DND-41 (cell line): ENCODE measurements around the gene WDR70.

ENCODE experiments used
- ATAC-seq: fragments of 200-7000 bp; cut with Tn5 transposase; 3 replicates; pipeline ENCODE4 v1.9.1; 2021; ENCODE audit warnings: low read depth; ENCODE audit not compliant: insufficient read depth
- DNase-seq: peaks from one replicate; pipeline ENCODE4 v3.0.0-alpha.2; 2020
- H2AFZ ChIP-seq: 2 replicates; pipeline ENCODE4 v1.6.0; 2012; ENCODE audit warnings: low read depth, low read length
- H3K27ac ChIP-seq: 2 replicates; pipeline ENCODE4 v1.5.1; 2012; ENCODE audit warnings: low read length, inconsistent platforms
- H3K27me3 ChIP-seq: fragments of 200-600 bp; sonication (generic); 2 replicates; pipeline ENCODE4 v1.6.0; 2012; ENCODE audit warnings: low read length, mild to moderate bottlenecking, inconsistent platforms; ENCODE audit not compliant: insufficient read depth, poor library complexity
- H3K36me3 ChIP-seq: 2 replicates; pipeline ENCODE4 v1.5.1; 2012; ENCODE audit warnings: low read length, inconsistent platforms; ENCODE audit not compliant: insufficient read depth
- H3K4me1 ChIP-seq: 2 replicates; pipeline ENCODE4 v1.5.1; 2012; ENCODE audit warnings: mild to moderate bottlenecking, low read length; ENCODE audit not compliant: insufficient read depth
- H3K4me2 ChIP-seq: 2 replicates; pipeline ENCODE4 v1.6.0; 2012; ENCODE audit warnings: mild to moderate bottlenecking, moderate library complexity, low read length, inconsistent platforms; ENCODE audit not compliant: insufficient read depth
- H3K4me3 ChIP-seq, 2 experiments: fragments of 200-600 bp in 1 of 2; shearing (Covaris generic) in 1 of 2; 2 replicates each; pipeline ENCODE4 v1.5.1; 2012 to 2016; ENCODE audit warnings: inconsistent platforms in 2 of 2, low read length in 2 of 2, mild to moderate bottlenecking in 2 of 2, low read depth in 1 of 2, moderate library complexity in 1 of 2
- H3K79me2 ChIP-seq: 2 replicates; pipeline ENCODE4 v1.6.0; 2012; ENCODE audit warnings: low read length, inconsistent platforms; ENCODE audit not compliant: insufficient read depth
- H3K9ac ChIP-seq: 2 replicates; pipeline ENCODE4 v1.6.0; 2012; ENCODE audit warnings: low read depth, mild to moderate bottlenecking, inconsistent platforms, low read length, moderate library complexity
- H3K9me3 ChIP-seq: 2 replicates; pipeline ENCODE4 v1.5.1; 2012; ENCODE audit warnings: low read length, moderate library complexity, mild to moderate bottlenecking, inconsistent platforms; ENCODE audit not compliant: insufficient read depth, severe bottlenecking
- H4K20me1 ChIP-seq: 2 replicates; pipeline ENCODE4 v1.6.0; 2012; ENCODE audit warnings: low read length; ENCODE audit not compliant: insufficient read depth
- EZH2 ChIP-seq: IDR thresholded peaks from 3 replicates; pipeline ENCODE4 v1.6.1; 2012; ENCODE audit warnings: borderline replicate concordance, low read depth, mild to moderate bottlenecking, moderate library complexity, low read length, inconsistent platforms; ENCODE audit not compliant: severe bottlenecking
- TF ChIP-seq, protein P1 (sequence below): IDR thresholded peaks from 2 replicates; pipeline ENCODE4 v1.5.1; 2012; ENCODE audit warnings: borderline replicate concordance, low read length, moderate library complexity, mild to moderate bottlenecking; ENCODE audit not compliant: poor library complexity, severe bottlenecking; ENCODE audit errors: extremely low read depth

Gene WDR70

GRCh38 chr5:37532976-37533740 is 154.0 kb downstream of the WDR70 start:
- DNase-seq (no peak), ATAC-seq (no peak)
- Histone ChIP-seq H3K79me2 (no peaks in the 10 kb centered on the region), H2AFZ (no peak overlapping the region), H3K9me3 (no peaks in the 10 kb centered on the region), H4K20me1 (no peaks in the 10 kb centered on the region), H3K4me1 (no peaks in the 10 kb centered on the region), H3K27ac (no peak overlapping the region), H3K36me3 (peaks cover 4% of the 10 kb centered on the region; the same call in 1 of the 2 replicates), H3K4me3 (no peak overlapping the region), H3K4me2 (no peak overlapping the region), H3K27me3 (no peaks in the 10 kb centered on the region), H3K9ac (no peak overlapping the region)
- TF ChIP-seq, protein P1, sequence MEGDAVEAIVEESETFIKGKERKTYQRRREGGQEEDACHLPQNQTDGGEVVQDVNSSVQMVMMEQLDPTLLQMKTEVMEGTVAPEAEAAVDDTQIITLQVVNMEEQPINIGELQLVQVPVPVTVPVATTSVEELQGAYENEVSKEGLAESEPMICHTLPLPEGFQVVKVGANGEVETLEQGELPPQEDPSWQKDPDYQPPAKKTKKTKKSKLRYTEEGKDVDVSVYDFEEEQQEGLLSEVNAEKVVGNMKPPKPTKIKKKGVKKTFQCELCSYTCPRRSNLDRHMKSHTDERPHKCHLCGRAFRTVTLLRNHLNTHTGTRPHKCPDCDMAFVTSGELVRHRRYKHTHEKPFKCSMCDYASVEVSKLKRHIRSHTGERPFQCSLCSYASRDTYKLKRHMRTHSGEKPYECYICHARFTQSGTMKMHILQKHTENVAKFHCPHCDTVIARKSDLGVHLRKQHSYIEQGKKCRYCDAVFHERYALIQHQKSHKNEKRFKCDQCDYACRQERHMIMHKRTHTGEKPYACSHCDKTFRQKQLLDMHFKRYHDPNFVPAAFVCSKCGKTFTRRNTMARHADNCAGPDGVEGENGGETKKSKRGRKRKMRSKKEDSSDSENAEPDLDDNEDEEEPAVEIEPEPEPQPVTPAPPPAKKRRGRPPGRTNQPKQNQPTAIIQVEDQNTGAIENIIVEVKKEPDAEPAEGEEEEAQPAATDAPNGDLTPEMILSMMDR = no peak
- no peak for TF ChIP-seq EZH2

DNA sequence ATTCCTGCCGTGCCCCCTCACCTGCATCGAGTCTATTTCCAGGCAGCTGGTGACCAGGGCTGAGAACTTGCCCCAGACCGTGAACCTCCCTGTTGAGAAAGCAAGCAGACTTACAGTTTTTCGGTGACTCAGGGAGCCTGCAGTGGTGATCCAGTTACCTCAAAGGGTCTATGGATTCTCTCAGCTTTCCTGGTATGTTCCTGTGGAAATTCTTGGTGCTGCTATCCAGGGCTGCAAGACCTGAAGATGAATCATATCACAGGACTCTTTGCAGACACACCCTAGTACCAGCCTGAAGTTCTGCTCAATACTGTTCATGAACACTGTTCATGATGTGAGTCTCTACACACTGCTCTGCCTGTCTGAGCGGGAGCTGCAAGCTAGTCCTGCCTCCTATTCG is 154.7 kb downstream of the WDR70 start:
- Histone ChIP-seq H3K4me2 (no peak overlapping the region), H2AFZ (no peak overlapping the region), H3K9me3 (no peaks in the 10 kb centered on the region), H3K36me3 (peaks cover 4% of the 10 kb centered on the region; the same call in 1 of the 2 replicates), H3K4me3 (no peak overlapping the region), H3K27ac (no peak overlapping the region), H3K79me2 (no peaks in the 10 kb centered on the region), H3K27me3 (no peaks in the 10 kb centered on the region), H3K9ac (no peak overlapping the region), H4K20me1 (no peaks in the 10 kb centered on the region), H3K4me1 (no peaks in the 10 kb centered on the region)
- DNase-seq (no peak), ATAC-seq (no peak)
- no peak for TF ChIP-seq EZH2
- TF ChIP-seq, protein P1 = no peak

DNA sequence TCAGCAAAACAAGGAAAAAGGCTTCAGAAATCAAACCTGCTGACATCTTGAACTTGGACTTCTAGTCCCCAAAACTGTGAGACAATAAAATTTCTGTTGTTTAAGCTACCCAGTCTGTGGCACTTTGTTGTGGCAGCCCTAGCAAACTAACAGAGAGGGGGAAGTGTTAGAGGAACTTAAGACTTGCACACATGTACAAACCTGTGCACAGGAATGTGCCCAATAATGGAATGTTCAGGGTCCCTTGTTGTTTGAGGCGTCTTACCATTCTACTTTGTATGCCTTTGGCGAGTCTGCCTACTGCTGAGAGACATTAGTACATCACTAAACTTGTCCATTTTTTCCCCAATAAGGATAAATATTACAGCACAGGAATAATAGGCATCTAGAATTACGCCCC is 160.3 kb downstream of the WDR70 start:
- DNase-seq (no peak), ATAC-seq (no peak)
- Histone ChIP-seq H3K9me3 (no peaks in the 10 kb centered on the region), H3K79me2 (no peaks in the 10 kb centered on the region), H4K20me1 (no peaks in the 10 kb centered on the region), H3K27ac (no peak overlapping the region), H3K4me2 (no peak overlapping the region), H3K4me3 (no peak overlapping the region), H3K27me3 (no peaks in the 10 kb centered on the region), H3K36me3 (no peaks in the 10 kb centered on the region), H3K4me1 (no peaks in the 10 kb centered on the region), H3K9ac (no peak overlapping the region), H2AFZ (no peak overlapping the region)
- TF ChIP-seq EZH2 = no peak
- TF ChIP-seq, protein P1 = no peak
